HepG2 (cell line): Measurements from ENCODE around the gene TPRX1. TPM values are rescaled to one million over a fixed set of nuclear protein-coding genes. Genes with fewer than 3 reads are reported as not detected.

Source experiments
- ATAC-seq: fragments of 200-7000 bp; cut with Tn5 transposase; 3 replicates; pipeline ENCODE4 v1.9.1; 2020; ENCODE audit warnings: mild to moderate bottlenecking, moderate library complexity
- BruUV-seq: library from RNA; stranded (reverse); fragments of 400-500 nt; replicated peaks from 2 replicates; lab custom pipeline; 2021; lab: Mats Ljungman, UMichigan
- CTCF ChIA-PET: fragments of 300-600 bp; formaldehyde crosslinking; extraction: SDS; loops from one replicate; lab custom pipeline; 2021; ENCODE audit warnings: low total read pairs, inconsistent platforms, low intra/inter-chr PET ratio; lab: Yijun Ruan, JAX
- POLR2A ChIA-PET: fragments of 350-600 bp; sonication (Branson Sonifier 250); formaldehyde crosslinking; loops from one replicate; lab custom pipeline; 2020; ENCODE audit warnings: antibody characterized with exemption, inconsistent platforms; lab: Yijun Ruan, JAX
- DNase-seq: peaks from one replicate; pipeline ENCODE4 v3.0.0-alpha.2; 2015; ENCODE audit warnings: low spot score
- FAIRE-seq: peaks from 3 replicates; lab custom pipeline; 2011; peaks lifted over from hg19 to GRCh38; lab: Jason Lieb, UNC
- H2AFZ ChIP-seq: one replicate; pipeline ENCODE4 v1.6.1; 2011; ENCODE audit warnings: low read length, inconsistent platforms
- H3K27ac ChIP-seq: fragments of 300-600 bp; 3 replicates; pipeline ENCODE4 v1.8.0; 2011; ENCODE audit warnings: mixed run types, mild to moderate bottlenecking, mixed read lengths, low read length, inconsistent platforms; ENCODE audit not compliant: insufficient read depth; ENCODE audit errors: extremely low read length
- H3K27me3 ChIP-seq, 2 experiments: fragments of 200-600 bp in 1 of 2; 2 replicates in 1 of 2; 3 replicates in 1 of 2; pipeline versions ENCODE4 v1.6.0 to v1.8.0; 2011; ENCODE audit warnings: low read length in 2 of 2, mild to moderate bottlenecking in 2 of 2, moderate library complexity in 2 of 2, inconsistent platforms in 1 of 2; ENCODE audit not compliant: insufficient read depth in 2 of 2, control insufficient read depth in 1 of 2
- H3K36me3 ChIP-seq, 2 experiments: fragments of 200-600 bp in 1 of 2; replicated peaks in 1 of 2; 2 replicates in 1 of 2; 3 replicates in 1 of 2; pipeline versions ENCODE4 v1.5.1 to v1.8.0; 2011; ENCODE audit warnings: low read length in 2 of 2, inconsistent platforms in 1 of 2; ENCODE audit not compliant: insufficient read depth in 2 of 2, control insufficient read depth in 1 of 2
- H3K4me1 ChIP-seq: 2 replicates; pipeline ENCODE4 v1.5.1; 2012; ENCODE audit warnings: low read length, inconsistent platforms; ENCODE audit not compliant: insufficient read depth
- H3K4me2 ChIP-seq: 2 replicates; pipeline ENCODE4 v1.6.0; 2011; ENCODE audit warnings: low read depth, low read length, inconsistent platforms
- H3K4me3 ChIP-seq, 3 experiments: fragments of 200-600 bp in 1 of 3; sonication (generic), shearing (Covaris generic) in 1 of 3; replicated peaks in 1 of 3; 2 replicates each; pipeline ENCODE4 v1.5.1; 2011 to 2016; ENCODE audit warnings: low read length in 3 of 3, inconsistent platforms in 2 of 3, low read depth in 2 of 3, mild to moderate bottlenecking in 2 of 3, control low read depth in 1 of 3, mixed read lengths in 1 of 3; ENCODE audit not compliant: insufficient read depth in 1 of 3
- H3K79me2 ChIP-seq: one replicate; pipeline ENCODE4 v1.6.1; 2011; ENCODE audit warnings: low read length, inconsistent platforms; ENCODE audit not compliant: insufficient read depth
- H3K9ac ChIP-seq: 2 replicates; pipeline ENCODE4 v1.6.0; 2011; ENCODE audit warnings: mild to moderate bottlenecking, low read depth, low read length, inconsistent platforms; ENCODE audit not compliant: insufficient read depth
- H3K9me3 ChIP-seq: 2 replicates; pipeline ENCODE4 v1.5.1; 2012; ENCODE audit warnings: mild to moderate bottlenecking, low read length
- H4K20me1 ChIP-seq: 2 replicates; pipeline ENCODE4 v1.6.0; 2011; ENCODE audit warnings: inconsistent platforms, mild to moderate bottlenecking, low read length, moderate library complexity; ENCODE audit not compliant: insufficient read depth
- AGO2 ChIP-seq: fragments of 200-400 bp; formaldehyde crosslinking; optimal IDR thresholded peaks from 2 replicates; pipeline ENCODE3; 2017; ENCODE audit warnings: mild to moderate bottlenecking, low read depth, low read length, moderate library complexity
- FIP1L1 ChIP-seq: fragments of 200-400 bp; formaldehyde crosslinking; IDR thresholded peaks from 2 replicates; pipeline ENCODE4 v1.6.1; 2018; ENCODE audit warnings: low read depth, mild to moderate bottlenecking, low read length, moderate library complexity, borderline replicate concordance; ENCODE audit not compliant: insufficient read depth
- HMGA1 ChIP-seq: sonication (generic); formaldehyde crosslinking; conservative IDR thresholded peaks from 2 replicates; pipeline ENCODE4 v1.4.0; 2020; ENCODE audit warnings: missing genetic modification reagents
- MED1 ChIP-seq: sonication (generic); formaldehyde crosslinking; IDR thresholded peaks from 2 replicates; pipeline ENCODE4 v1.4.0; 2020; ENCODE audit warnings: missing genetic modification reagents
- RBFOX2 ChIP-seq: fragments of 200-400 bp; formaldehyde crosslinking; IDR thresholded peaks from 2 replicates; pipeline ENCODE4 v1.6.1; 2017; ENCODE audit warnings: low read depth, mild to moderate bottlenecking, low read length
- RBM22 ChIP-seq: fragments of 200-400 bp; formaldehyde crosslinking; optimal IDR thresholded peaks from 2 replicates; pipeline ENCODE3; 2017; ENCODE audit warnings: mild to moderate bottlenecking, low read length, moderate library complexity
- SMAD3 ChIP-seq: sonication (generic); formaldehyde crosslinking; IDR thresholded peaks from 2 replicates; pipeline ENCODE4 v1.4.0; 2020; ENCODE audit warnings: missing genetic modification reagents
- TEAD2 ChIP-seq: sonication (generic); formaldehyde crosslinking; IDR thresholded peaks from 2 replicates; pipeline ENCODE4 v1.9.0; 2021; ENCODE audit warnings: missing genetic modification reagents
- XBP1 ChIP-seq: sonication (generic); formaldehyde crosslinking; IDR thresholded peaks from 2 replicates; pipeline ENCODE4 v1.5.0; 2020; ENCODE audit warnings: missing genetic modification reagents
- ZBTB1 ChIP-seq: sonication (generic); formaldehyde crosslinking; IDR thresholded peaks from 2 replicates; pipeline ENCODE4 v1.4.0; 2020; ENCODE audit warnings: missing genetic modification reagents, borderline replicate concordance
- ZC3H13 ChIP-seq: sonication (generic); formaldehyde crosslinking; IDR thresholded peaks from 2 replicates; pipeline ENCODE4 v1.8.1; 2023; ENCODE audit warnings: mild to moderate bottlenecking, missing genetic modification reagents, moderate library complexity
- ZNF432 ChIP-seq: sonication (generic); formaldehyde crosslinking; IDR thresholded peaks from 2 replicates; pipeline ENCODE4 v1.5.0; 2020; ENCODE audit warnings: missing genetic modification reagents, mild to moderate bottlenecking, borderline replicate concordance
- ZNF558 ChIP-seq: sonication (generic); formaldehyde crosslinking; IDR thresholded peaks from 2 replicates; pipeline ENCODE4 v1.9.0; 2022; ENCODE audit warnings: mild to moderate bottlenecking, missing genetic modification reagents, borderline replicate concordance
- ZNF652 ChIP-seq: IDR thresholded peaks from 2 replicates; pipeline ENCODE4 v1.6.1; 2016; ENCODE audit warnings: low read depth, borderline replicate concordance
- WGBS: methylation state at CpG from one replicate; pipeline ENCODE4 v1.1.6; 2017; ENCODE audit warnings: low lambda C conversion rate; 5-methylcytosine and 5-hydroxymethylcytosine counted together
- in situ Hi-C: cut with HindIII; loops from 2 replicates; pipeline ENCODE4 v1.10.0; 2017; ENCODE audit warnings: low pct_unique_long_range_greater_than_20kb; ENCODE audit not compliant: extremely low pct_ligation_motif_present
- intact Hi-C: fragments of 100-400 bp; cut with micrococcal nuclease; formaldehyde crosslinking; loops from one replicate; pipeline ENCODE4 v1.10.0; 2022; ENCODE audit not compliant: unreplicated experiment
- polyA plus RNA-seq, 8 experiments: library from polyadenylated mRNA; depleted of rRNA in 3 of 8; stranded (reverse) in 7 of 8; unstranded in 1 of 8; fragments of >200 nt; fragmentation: Illumina TruSeq in 4 of 8; extraction: Trizol in 4 of 8; gene quantifications; 2 replicates each; pipeline versions ENCODE4 v1.2.1 to v1.2.3, GENCODE V29; 2011 to 2016; ENCODE audit warnings: low read depth in 4 of 8, missing spikeins in 1 of 8, mixed read lengths in 1 of 8; ENCODE audit not compliant: insufficient read depth in 1 of 8
- total RNA-seq, 5 experiments: library from RNA; depleted of rRNA; stranded (reverse); fragments of >200 nt; fragmentation: Illumina TruSeq; extraction: Trizol; gene quantifications; 2 replicates each; pipeline ENCODE4 v1.2.3, GENCODE V29; 2016; ENCODE audit warnings: low read depth in 1 of 5

TPRX1 gene
- total and polyA plus RNA-seq, 2 of the 13 experiments (the other 11 are each of a cell fraction or from before 2014, with no cell fraction given), result not detected

- TF ChIP-seq ZNF558 (no peak), ZNF652 (CRISPR knock-in tag) (no peak), TEAD2 (no peak)
Measured at GRCh38 chr19:47755762-47756626, 48.4 kb downstream of the TPRX1 start (continued).

GRCh38 chr19:47755065-47755761 lies 49.1 kb downstream of the TPRX1 start:
- in situ Hi-C loops, result no loop called here
- CTCF ChIA-PET, result no interaction called here

More at GRCh38 chr19:47755065-47755761, 49.1 kb downstream of the TPRX1 start:
- ATAC-seq (no peak), DNase-seq (no peak), FAIRE-seq (no peak)
- Histone ChIP-seq H2AFZ (no peak overlapping the region), H3K4me3 (no peak overlapping the region), H4K20me1 (0 out of 2 replicates have a peak, but pooled peaks cover 5% of the 10 kb centered on the region), H3K27ac (no peak overlapping the region), H3K79me2 (no peaks in the 10 kb centered on the region), H3K4me1 (peaks cover 28% of the 10 kb centered on the region), H3K9me3 (no peaks in the 10 kb centered on the region), H3K4me2 (no peak overlapping the region), H3K27me3 (no peaks in the 10 kb centered on the region), H3K9ac (no peak overlapping the region), H3K36me3 (peaks cover 28 to 66% of the 10 kb centered on the region in 2 experiments; a peak in 4 of 5 replicates)
- BruUV-seq, result no TSS peak
- TF ChIP-seq ZNF432 (CRISPR knock-in tag) (no peak), SMAD3 (CRISPR knock-in tag) (no peak), FIP1L1 (no peak), RBFOX2 (0 out of 2 replicates have a peak, but pooled peaks have one; percentile 45), ZC3H13 (CRISPR knock-in tag) (no peak), HMGA1 (CRISPR knock-in tag) (no peak), RBM22 (peak; percentile 53), ZBTB1 (CRISPR knock-in tag) (no peak), MED1 (no peak), AGO2 (peak; percentile 59), XBP1 (CRISPR knock-in tag) (no peak)
- intact Hi-C loops, result no loop called here
- WGBS, result 93% methylated on average over 30 of the region's 36 CpGs
- POLR2A ChIA-PET, result interaction anchor here (1.1 kb wide), 1 partner anchor 10 kb away, joined by 4 read pairs; the partner anchor contains the start of gene NOP53
